HG02884 (cell line): Measurements from ENCODE around the gene AIRE.
A peak's percentile ranks its signal among the peaks of the same experiment; 100 is the strongest.
"Not testable (repeated sequence)": the region's sequence is repeated elsewhere in the genome, so short reads cannot be mapped to it uniquely, and the experiment has no call there.

Experiments
- ATAC-seq: cut with Tn5 transposase; IDR thresholded peaks from one replicate; pipeline ENCODE4 v1.9.1; 2021; ENCODE audit warnings: mild to moderate bottlenecking, moderate library complexity; ENCODE audit not compliant: unreplicated experiment

Gene AIRE

DNA sequence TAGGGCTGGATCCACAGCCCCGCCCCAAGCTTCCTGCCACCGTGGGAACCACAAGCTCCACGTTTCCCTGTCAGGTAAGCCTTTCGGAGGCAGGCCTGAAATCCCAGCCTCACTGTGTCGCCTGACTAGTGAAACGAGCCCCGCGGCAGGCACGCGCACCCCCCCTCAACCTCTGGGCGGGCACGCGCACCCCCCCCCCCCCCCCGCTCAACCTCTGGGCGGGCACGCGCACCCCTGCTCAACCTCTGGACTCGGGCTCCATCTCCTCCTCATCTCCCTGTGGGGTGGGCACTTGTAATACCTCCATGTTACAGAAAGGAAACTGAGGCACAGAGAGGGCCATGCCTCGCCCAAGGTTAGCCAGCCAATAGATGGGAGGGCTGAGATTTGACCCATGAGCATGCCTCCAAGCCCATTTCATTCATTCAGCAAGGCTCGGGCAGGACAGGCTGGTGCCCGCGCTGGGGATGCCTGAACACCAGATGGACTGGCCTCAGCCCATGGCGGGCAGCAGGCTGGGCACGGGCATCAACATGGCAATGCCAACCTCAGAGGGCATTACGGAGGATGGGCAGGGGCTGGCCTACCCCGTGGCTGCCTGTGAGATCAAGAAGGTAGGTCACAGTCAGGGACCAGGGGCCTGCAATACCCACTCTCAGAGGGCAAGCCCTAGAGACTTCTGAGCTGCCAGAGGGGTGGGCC lies 48.8 kb downstream of the AIRE start:
- no peak for ATAC-seq

DNA sequence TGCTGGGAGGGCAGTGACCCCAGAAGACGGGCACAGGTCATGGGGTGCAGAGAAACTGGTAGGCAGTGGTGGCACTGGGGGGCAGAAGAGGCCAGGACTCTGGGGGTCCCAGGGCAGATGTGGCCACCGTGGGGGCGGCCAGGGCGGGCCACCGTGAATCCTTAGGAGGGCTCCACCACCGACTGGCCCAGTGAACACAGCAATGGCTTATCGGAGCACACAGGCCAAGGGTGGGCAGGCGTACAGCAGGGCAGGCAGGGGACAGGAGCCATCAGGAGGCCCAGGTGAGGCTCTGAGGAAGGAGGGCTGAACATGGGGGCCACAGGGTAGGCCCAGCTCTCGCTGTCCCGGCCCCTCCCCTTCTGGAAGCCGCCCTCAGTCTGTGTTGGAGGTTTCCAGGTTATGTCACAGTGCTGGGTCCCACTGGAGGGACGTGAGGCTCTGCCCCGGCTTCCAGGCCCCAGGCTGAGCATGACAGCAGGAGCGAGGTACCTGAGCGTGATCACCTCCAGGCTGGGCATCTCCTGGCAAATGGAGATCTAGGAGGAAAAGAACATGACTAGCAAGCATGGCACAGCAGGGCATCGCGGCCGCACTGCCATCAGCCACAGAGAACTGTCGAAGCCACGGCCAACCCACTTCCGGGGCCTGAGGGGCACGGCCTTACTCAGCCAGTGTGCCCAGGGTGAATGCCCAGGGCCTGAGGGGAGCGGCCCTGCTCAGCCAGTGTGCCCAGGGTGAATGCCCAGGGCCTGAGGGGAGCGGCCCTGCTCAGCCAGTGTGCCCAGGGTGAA lies 49.8 kb downstream of the AIRE start:
- ATAC-seq: no peak

DNA sequence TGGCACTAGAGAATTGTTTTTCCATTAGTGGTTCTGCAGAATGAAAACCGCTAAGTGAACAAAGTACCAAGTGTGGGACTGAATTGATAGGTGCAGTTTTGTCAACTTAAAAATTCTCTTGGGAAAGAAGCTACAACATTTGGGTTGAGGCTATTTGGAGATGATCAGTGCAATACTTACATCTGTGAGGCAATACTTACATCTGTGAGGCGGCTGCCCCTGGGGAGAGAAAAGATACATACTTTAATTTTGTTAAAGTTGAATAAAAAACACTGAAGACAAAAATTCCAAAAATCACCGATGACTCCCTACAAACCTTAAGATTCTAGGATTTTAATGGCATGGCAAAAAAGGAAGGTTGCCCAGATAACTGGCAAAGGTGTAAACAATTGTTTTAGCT lies 51.8 kb downstream of the AIRE start:
- no peak for ATAC-seq

DNA sequence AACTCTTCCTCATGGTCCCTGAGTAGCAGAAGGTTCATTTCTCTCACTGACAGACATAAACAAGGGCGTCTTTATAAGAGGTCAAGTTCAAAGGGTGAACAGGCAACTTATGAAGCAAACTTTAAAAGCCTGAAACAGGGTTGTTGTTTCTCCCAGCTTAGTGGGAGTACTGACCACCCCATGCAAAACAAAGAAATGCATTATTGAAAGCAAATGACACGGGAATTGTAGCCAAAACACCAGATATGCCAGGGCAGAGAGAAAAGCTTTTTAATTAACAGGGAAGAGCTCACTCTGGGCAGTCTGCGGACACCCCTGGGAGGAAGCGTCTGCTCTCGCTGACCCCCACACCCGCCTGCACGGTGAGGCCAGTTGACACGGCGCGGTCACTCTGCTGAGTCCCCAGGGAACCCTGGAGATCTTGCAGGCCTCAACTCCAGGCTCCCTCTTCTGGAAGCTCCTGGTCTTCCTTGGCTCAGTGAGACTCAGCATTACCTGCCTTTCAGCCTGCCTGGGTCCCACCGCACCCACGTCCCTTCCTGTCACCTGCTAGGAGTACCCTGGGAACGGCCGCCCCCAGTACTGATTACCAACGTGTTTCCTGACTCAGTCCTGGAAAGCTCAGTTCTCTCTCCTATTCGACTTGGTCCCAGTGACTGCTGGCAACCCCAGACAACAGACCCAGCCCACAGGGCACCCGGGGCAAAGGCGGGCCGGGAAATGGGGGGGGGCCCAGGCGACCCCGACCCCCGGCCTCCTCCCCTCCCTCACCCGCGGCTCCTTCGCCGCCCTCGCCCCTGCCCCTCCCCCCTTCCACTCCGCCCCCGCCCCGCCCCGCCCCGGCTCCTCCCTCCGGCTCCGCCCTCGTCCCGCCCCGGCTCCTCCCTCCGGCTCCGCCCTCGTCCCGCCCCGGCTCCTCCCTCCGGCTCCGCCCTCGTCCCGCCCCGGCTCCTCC lies 52.5 kb downstream of the AIRE start:
- ATAC-seq: no peak

DNA sequence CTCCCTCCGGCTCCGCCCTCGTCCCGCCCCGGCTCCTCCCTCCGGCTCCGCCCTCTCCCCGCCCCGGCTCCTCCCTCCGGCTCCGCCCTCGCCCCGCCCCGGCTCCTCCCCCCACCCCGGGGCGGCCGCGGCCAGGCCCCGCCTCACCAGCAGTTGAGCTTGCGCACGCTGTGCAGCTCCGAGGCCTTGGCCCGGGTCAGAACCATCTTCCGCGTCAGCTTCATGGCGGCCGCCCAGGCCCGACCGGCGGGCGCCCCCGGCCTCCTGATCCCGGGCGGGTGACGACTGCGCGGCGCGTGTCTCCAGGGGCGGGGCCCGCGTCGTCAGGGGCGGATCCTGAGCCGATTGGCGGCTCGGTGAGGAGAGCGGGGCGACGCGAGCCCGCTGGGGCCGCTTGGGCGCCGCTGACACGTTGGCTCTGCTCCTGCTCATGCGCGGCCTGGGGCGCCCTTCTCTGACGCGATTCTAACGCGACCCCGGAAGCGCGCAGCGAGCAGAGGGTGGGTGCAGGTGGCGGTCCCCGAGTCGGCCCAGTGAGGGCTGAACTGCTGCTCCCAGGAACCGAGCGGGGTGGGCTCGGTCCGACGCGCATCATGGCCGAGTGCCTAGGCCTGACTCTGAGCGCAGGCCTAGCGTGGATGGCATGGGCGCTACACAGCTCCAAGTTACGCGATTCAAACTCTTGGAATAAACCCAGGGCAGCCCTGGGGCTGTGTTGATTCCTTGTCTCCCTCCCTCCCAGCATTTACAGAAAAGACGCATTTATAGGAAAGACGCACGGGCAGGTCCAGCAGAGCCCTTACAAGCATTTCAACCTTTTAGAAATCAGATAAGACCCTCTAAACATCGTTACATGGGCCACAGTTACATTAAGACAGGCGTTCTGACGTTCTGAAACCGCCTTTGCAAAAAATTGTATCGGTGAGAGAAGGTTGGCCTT lies 53.6 kb downstream of the AIRE start, which contains the start of gene CFAP410:
TSS of gene CFAP410 (minus strand) at position 420 of the 940 bp plus-strand sequence. CDS start at position 224, 196 bp downstream.
- ATAC-seq: peak; percentile 78

DNA sequence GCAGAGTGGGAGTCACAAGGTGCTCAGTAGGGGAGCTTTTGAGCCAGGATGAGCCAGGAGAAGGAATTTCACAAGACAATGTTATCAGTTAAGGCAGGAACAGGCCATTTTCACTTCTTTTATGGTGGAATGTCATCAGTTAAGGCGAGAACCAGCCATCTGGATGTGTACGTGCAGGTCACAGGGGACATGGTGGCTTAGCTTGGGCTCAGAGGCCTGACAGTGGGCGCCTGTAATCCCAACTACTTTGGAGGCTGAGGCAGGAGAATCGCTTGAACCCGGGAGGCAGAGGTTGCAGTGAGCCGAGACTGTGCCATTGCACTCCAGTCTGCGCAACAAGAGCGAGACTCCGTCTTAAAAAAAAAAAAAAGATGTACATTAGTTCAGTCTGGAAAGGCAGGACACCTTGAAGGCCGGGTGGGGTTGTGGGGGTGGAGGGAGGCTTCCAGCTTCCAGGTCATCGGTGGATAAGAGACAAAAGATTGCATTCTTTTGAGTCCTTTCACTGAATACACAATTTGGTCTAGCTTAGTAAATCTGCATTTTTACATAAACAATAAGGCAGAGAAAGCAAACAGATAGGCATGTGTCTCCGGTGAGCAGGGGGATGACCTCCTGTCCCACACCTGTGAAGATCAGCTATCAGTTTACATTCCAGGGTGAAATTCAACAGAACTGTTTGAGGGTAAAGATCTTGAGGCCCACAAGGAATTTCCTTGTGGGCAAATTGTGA lies 56.2 kb downstream of the AIRE start:
- not testable (repeated sequence) for ATAC-seq

DNA sequence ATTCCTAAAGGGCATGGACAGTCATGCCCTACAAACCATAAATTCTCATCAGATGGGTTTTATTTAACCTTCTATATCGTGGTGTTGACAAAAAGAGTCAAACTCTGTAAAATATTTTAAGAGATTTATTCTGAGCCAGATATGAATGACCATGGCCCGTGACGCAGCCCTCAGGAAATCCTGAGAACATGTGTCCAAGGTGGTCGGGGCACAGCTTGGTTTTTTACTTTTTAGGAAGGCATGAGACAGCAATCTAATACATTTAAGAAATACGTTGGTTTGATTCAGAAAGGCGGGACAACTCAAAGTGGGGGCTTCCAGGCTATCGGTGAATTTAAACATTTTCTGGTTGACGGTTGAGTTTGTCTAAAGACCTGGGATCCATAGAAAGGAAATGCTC lies 57.3 kb downstream of the AIRE start:
- not testable (repeated sequence) for ATAC-seq

DNA sequence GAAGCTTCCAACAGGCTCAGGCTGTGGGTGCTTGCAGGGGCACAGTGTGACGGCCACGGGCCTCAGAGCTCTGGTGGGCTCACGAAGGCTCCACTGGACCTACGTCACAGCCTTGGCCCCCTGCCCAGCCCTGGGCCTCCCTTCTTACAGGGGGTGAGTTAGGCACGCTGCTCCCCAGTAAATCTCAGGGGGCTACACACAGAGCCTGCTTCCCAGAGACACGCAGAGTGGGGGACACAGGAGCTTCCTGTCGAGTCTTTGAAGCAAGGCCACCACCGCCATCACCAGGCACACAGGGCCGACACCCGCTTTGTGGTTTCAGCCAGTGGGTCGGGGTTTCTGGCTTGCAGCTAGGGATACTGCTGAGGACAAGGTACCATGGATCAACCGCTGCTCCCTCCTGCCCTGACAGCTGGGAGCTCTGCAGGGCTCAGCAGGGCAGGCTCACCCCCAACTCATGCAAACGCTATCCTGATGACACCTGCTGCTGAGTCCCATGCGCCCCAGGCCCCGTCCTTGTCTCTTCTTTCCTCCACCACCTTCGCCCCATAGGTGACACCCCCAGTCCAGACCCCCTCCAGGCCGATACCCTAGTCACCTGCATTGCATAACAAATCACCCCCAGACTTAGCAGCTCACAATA lies 59.0 kb downstream of the AIRE start:
- no peak for ATAC-seq

DNA sequence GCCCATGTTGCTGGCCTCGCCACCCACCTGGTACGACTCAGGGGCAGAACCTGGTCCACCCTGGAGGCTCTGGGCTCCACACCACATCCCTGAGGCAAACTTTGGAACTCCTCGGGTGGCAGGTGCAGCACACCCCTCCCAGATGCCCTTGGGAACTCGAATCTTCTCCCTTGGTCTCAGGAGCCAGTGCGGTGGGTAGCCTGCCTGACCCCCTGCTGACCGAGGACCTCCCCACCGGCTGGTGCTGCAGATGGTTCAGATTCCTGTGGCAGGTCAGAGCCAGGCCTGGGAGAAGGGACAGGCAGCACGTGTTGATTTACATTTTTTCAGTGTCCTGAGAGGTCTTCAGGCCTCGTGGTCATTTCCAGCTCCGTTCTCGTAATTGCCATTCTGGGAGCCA lies 59.8 kb downstream of the AIRE start:
- ATAC-seq: no peak

DNA sequence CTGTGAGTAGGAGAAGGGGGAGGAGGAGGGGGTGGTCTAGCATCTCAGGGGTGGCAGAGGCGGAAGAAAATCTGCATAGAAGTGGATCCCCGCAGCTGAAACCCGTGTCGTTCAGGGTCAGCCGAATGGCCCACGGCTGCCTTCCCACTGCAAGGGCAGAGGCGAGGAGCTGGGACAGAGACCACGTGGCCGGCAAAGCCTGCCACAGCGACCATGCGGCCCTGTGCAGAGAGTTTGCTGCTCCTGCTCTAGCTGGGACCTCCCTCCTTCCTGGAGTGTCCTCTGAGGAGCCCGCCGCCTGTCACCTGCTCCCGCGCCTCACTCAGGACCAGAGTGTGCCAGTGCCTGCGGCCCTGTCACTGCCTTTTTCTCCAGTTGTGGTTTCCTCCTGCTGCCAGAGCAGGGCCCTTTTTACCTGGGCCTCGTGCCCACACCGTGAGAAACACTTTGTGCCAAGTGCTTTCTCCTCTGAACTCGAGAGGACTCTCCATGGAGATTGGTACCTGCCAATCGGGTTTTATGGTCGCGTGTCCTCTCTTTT lies 62.3 kb downstream of the AIRE start:
- ATAC-seq: no peak
